ENCODE results near the gene PDZRN3. TPM values are rescaled to one million over a fixed set of nuclear protein-coding genes. Genes with fewer than 3 reads are reported as not detected.

PDZRN3 gene
- total RNA-seq, 2 experiments from 2014 or later, result not detected

DNA sequence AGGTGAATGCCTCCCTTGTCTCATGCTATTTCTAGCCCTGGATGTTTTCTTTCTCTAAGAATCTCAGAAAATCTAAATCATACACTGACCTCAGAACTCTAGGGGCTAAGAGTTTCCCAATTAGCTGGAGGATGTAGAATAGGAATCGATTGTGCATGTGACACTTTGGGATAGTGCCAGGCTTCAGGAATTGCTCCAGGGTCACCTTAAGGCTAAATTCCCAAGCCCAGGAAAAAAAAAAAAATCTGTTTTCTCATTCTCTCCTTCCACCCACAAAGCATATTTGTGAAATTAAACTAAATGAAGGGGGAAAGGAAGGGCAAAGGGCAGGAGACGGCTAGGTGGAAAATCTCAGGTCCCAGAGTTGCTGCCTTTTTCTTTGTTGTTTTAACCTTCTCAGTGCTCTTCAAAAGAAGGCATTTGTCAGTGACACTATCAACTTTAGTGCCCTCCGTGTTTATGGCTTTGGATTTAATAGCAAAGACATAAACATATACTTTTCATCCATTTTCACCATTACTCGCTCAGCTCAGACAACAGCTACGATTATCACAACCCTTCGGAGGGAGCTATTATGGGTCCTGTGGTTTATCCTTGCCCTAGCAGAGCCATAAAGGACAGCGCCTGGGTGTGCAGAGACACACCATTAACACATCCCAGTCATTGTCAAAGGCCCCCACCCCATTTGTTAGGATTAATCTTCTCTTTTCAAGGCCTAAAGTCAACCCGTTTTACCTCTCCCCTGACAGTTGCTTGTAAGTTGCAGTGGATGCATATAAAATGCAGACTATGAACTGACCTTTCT, 271.7 kb downstream of the PDZRN3 start:
- no peak overlapping the region for H3K4me3 Mint-ChIP-seq
- H3K4me1 Mint-ChIP-seq, result no peaks in the 10 kb centered on the region
- CTCF ChIA-PET, result no interaction called here
- no peaks in the 10 kb centered on the region for H3K27me3 Mint-ChIP-seq
- no peaks in the 10 kb centered on the region for H3K36me3 Mint-ChIP-seq (ENCODE audit: low read depth)
- DNase-seq, result no peak
- no peak overlapping the region for H3K27ac Mint-ChIP-seq
- POLR2A ChIA-PET, result no interaction called here
- H3K9me3 Mint-ChIP-seq, result no peaks in the 10 kb centered on the region

DNA sequence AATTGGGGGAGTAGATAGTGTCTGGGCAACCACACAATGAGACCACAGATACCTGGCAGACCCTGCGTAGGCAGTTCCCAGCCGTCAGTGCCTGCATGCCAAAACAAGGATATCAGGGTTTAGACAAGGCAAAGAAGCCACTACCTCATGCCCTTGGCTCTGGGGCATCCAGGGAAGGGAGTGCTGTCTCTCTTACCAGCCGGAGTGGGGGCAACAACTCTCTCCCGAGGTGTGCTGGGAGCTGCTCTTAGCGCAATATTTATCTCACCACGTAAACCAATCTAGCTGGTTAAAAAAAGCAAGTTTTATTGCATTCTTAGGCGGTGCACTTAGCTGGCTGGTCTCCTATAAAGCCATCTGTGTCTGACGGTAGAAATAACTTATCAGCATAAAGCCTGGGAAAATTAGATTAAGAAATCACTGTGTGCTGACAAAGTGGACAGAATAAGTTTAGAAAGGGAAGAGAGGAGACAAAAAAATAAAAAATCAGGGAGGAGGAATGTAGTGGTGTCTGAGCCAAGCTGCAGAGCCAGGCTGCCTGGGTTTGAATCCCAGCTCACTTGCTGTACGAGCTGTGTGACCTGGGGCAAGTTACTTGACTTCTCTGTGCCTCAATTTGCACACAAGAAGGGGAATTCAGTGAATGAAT, 273.2 kb downstream of the PDZRN3 start:
- H3K4me1 Mint-ChIP-seq, result no peaks in the 10 kb centered on the region
- ChIA-PET CTCF (no interaction called here), POLR2A (no interaction called here)
- H3K9me3 Mint-ChIP-seq, result no peaks in the 10 kb centered on the region
- no peak for DNase-seq
- no peaks in the 10 kb centered on the region for H3K27me3 Mint-ChIP-seq
- no peak overlapping the region for H3K27ac Mint-ChIP-seq
- no peak overlapping the region for H3K4me3 Mint-ChIP-seq
- H3K36me3 Mint-ChIP-seq (ENCODE audit: low read depth), result no peaks in the 10 kb centered on the region

DNA sequence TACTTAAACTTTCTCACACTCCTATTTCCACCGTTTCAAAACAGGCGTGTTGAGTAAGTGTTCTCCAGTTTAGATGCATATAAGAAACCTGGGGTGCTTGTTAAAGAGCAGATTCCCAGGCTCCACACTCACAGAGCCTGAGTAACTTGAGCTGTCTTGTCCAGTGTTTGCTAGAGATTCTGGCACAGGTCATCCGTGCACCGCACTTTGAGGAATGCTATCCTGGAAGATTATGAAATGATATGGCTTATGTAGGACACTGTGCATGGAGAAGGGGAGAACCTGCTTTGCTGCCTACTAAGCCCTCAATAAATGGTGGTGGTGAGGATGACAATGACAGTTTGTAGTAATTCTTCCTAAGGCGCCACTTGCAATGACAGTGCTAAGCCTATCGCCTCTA, 273.7 kb downstream of the PDZRN3 start:
- no peak overlapping the region for H3K4me3 Mint-ChIP-seq
- H3K27me3 Mint-ChIP-seq, result no peaks in the 10 kb centered on the region
- POLR2A ChIA-PET, result no interaction called here
- H3K27ac Mint-ChIP-seq, result no peak overlapping the region
- H3K4me1 Mint-ChIP-seq, result no peaks in the 10 kb centered on the region
- no peaks in the 10 kb centered on the region for H3K36me3 Mint-ChIP-seq (ENCODE audit: low read depth)
- no peaks in the 10 kb centered on the region for H3K9me3 Mint-ChIP-seq
- no peak for DNase-seq
- CTCF ChIA-PET, result no interaction called here

DNA sequence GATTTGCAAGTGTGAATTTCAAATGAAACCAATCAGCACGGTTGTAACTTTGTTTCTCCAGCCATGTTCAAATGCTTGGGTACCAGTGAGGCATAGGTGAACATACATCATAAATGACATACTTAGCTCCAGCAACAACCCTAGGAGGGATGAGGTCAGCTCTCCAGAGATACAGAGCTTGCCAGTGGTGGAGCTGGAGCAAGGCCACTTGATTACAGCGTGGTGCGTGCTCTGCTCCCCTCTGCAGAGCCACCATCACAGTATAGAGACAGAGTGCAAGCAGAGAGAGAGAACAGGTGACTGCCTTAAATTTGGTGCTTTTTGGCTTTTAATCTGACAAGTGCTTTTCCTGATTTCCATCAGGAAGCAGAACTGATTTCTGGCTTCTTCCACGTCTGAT, 275.1 kb downstream of the PDZRN3 start:
- POLR2A ChIA-PET, result no interaction called here
- Mint-ChIP-seq H3K9me3 (no peaks in the 10 kb centered on the region), H3K27ac (no peak overlapping the region), H3K4me1 (no peaks in the 10 kb centered on the region), H3K36me3 (ENCODE audit: low read depth) (no peaks in the 10 kb centered on the region), H3K4me3 (no peak overlapping the region), H3K27me3 (no peaks in the 10 kb centered on the region)
- no peak for DNase-seq
- CTCF ChIA-PET, result no interaction called here

DNA sequence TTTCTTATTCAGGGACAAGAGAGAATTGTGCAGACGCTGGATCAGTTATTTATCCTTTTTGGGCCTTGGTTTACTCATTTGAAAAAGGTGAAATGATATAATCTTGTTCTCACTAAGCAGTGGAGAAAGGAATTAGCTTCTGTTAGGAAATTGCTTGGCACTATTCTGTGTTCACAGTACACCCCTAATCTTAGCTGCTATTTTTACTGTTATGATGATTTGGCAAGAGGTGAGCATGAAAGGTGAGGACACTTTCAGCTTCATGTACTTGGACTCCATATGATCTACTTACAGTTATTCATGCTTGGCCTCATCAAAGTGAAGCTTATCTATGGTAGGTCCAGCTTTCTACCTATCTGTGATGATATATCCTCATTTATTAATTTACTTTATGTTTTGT, 282.7 kb downstream of the PDZRN3 start:
- Mint-ChIP-seq H3K4me1 (no peaks in the 10 kb centered on the region), H3K27me3 (no peaks in the 10 kb centered on the region), H3K9me3 (peaks cover 6% of the 10 kb centered on the region), H3K36me3 (ENCODE audit: low read depth) (no peaks in the 10 kb centered on the region), H3K27ac (no peak overlapping the region), H3K4me3 (no peak overlapping the region)
- POLR2A ChIA-PET, result no interaction called here
- DNase-seq, result no peak
- CTCF ChIA-PET, result no interaction called here

DNA sequence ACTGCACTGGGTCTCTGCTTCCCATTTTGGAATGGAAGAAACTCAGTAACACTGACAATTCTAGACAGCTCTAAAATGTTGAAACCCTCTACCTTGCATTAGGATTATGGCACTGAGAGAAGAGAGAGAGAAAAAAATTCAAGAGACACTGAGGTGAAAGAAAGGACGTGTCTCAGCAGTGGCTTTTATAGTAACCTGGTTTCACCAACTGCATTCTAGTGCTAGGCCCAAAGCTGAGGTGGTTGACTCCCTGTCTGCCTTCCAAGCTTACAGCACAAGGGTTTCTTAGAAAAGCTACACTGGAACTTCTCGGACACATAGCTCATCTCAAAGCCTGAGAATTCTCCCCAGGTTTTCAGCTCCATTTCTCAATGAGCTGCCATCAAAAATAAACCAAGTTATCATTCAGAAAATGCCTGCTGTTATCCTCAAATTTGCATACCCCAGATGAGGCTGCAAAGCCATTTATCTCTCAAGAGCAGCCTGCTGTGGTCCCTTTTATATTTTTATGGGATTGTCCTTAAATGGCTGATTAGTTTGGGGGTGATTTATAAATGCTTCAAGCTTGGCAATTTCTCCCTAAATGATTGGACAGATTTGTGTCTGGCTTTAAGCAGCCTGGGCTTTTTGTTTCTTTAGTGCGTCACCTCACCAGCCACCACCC, 283.3 kb downstream of the PDZRN3 start:
- CTCF ChIA-PET, result interaction anchor here (0.6 kb wide), 1 partner anchor 17 kb away, joined by 4 read pairs; no protein-coding TSS in a partner anchor
- Mint-ChIP-seq H3K27me3 (no peaks in the 10 kb centered on the region), H3K9me3 (peaks cover 6% of the 10 kb centered on the region), H3K27ac (no peak overlapping the region), H3K4me3 (no peak overlapping the region), H3K4me1 (no peaks in the 10 kb centered on the region), H3K36me3 (ENCODE audit: low read depth) (no peaks in the 10 kb centered on the region)
- DNase-seq, result no peak
- POLR2A ChIA-PET, result no interaction called here

DNA sequence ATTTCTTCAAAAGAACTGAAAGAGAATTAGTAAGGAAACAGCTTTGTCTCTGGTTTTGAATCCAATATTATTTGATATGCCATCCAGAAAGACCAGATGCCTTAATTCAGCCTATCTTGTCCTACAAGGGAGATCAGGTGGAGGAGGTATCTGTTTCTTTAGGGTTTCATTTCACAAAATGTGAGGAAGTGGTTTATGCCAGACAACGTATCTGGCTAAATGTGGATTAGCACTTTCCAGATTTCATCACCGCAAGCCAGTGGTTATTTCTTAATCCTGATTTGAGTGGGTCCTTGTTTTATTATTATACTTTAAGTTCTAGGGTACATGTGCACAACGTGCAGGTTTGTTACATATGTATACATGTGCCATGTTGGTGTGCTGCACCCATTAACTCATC, 292.2 kb downstream of the PDZRN3 start:
- no peak for DNase-seq
- no peaks in the 10 kb centered on the region for H3K27me3 Mint-ChIP-seq
- H3K4me1 Mint-ChIP-seq, result no peaks in the 10 kb centered on the region
- POLR2A ChIA-PET, result no interaction called here
- H3K9me3 Mint-ChIP-seq, result peaks cover 2% of the 10 kb centered on the region
- no peak overlapping the region for H3K27ac Mint-ChIP-seq
- no peaks in the 10 kb centered on the region for H3K36me3 Mint-ChIP-seq (ENCODE audit: low read depth)
- no peak overlapping the region for H3K4me3 Mint-ChIP-seq
- CTCF ChIA-PET, result no interaction called here

Data from activated CD4-positive, alpha-beta memory T cell treated with anti-CD3 and anti-CD28 coated beads, Interleukin-2, amount 10 ng/mL, durations not matched to agents 7 days and 5 days (primary cell).